Activated gamma-delta T cell treated with anti-CD3 and anti-CD28 coated beads, Interleukin-2, amount 50 U/mL, for 16 hours (primary cell): ENCODE results near the gene PRMT7.

Experiments used
- DNase-seq: peaks from one replicate; pipeline ENCODE4 v3.0.0-alpha.2; 2020; ENCODE audit warnings: low read depth

The PRMT7 gene

DNA sequence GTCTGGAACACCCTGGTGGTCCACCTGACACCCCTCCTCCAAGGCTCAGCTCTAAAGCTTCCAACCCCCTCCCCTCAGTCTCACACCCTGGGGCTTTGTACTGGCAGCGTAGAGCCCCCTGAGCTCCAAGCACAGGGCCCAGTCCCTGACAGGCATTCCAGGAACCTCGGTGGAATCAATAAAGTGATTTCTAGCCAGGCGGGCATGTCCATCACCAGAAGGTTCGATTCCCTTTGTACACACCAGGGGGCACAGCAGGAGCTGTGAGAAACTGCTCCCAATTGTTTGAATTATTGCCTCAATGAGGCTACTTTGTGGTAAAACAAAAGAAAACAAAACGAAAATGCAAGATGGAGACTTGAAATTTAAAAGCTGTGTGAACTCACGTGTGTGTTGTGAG lies 85.7 kb downstream of the PRMT7 start:
- DNase-seq, result peak; percentile 27

DNA sequence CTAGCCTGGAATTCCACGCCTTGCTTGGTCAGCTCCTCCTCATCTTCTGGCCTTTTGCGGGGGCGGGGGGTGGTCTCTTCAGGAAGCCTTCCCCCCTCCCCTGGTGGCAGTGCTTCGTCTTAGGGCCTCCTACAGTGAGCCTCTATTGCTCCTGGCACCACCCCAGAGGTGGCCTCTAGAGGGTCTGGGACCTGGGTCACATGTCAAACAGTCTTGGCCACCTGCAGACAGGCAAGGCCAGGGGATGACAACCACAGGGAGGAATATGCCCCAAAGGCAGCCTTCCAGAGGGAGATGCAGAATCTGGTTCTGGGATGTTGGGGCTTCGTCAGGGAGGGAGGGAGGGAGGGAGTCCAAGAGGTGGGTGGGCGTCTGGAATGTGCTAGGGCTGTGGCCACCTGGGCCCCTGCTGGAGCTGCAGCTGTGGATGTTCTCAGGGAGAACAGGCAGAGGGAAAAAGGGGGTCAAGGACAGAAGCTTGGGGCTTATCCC lies 86.9 kb downstream of the PRMT7 start:
- no peak for DNase-seq

DNA sequence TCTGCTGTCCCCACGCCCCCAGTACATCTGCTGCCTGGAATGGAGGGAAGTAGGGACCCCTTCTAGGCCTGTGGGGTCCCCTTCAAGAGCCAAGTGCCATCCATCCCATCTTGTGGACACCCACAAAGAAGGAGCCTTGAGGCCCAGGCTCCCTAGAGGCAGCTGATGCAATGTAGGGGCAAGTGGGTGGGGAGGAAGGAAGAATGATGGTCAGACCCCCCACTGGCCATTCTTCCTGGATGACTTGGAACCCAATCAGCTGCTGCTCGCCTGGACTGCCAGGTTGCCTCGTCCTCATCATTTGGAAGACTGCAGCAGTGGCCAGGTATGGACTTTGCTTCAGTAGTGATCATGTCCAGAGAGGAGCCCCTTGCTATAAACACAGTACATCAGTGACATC lies 88.6 kb downstream of the PRMT7 start:
- DNase-seq, result no peak

DNA sequence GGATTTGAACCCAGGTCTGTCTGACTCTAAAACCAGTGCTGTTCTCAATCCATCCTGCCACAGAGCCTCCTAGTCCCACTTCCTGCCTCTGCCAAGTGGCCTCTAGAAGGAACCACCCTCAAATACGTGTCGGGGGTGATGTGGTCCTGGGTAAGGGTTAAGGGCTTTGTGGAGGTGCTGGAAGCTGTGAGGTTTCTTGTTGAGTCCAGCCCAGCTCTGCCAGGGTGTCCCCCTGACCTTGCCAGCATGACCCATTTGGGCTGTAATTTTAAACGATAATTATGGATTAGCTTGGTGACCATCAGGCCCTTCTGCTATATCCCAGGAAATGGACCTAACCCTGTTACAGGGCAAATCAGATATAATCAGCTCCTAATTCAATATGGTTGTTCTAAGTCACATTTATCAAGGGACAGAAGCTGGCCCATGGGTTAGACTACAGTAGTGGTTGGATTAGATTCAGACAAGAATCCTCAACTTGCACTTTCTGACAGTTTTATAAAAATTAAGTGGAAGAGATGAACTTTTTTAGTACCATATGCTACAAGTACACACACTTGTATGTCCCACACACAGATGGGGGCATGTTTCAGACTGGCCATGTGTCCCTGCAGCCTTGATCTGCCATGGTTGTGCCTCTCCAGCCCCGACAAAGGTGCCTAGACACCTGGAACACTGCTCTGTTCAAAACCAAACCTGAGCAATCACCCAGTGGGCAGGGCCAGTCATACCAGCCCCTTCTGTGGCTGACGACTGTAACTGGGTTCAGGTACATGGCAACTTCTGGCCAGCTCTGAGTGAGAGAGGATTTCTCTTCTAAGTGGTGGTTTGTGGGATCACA lies 89.5 kb downstream of the PRMT7 start:
- no peak for DNase-seq

DNA sequence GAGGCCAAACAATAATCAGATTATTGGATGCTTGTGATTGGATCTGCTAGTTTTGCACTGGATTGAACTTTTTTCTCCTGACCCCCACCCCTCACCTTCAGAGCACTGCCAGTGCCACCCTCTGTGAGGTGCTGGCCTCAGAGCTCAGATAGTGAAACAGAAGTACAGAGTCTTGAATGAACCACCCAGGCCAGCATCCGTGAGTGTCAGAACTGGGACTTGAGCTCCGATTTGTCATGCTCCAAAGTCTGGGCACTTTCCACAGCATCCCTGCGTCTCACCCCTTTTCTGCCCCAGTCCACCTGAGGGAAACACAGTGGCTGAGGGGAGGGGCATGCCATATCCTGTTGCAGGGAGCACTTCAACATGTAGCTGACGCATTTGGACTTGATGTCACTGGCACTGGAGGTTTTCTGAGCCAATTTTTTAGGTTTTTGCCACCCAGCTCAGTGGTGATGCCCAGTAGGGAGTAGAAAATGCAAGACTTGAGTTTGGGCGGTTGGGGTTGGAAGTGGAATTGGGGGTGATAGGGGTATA lies 90.2 kb downstream of the PRMT7 start:
- DNase-seq, result no peak

DNA sequence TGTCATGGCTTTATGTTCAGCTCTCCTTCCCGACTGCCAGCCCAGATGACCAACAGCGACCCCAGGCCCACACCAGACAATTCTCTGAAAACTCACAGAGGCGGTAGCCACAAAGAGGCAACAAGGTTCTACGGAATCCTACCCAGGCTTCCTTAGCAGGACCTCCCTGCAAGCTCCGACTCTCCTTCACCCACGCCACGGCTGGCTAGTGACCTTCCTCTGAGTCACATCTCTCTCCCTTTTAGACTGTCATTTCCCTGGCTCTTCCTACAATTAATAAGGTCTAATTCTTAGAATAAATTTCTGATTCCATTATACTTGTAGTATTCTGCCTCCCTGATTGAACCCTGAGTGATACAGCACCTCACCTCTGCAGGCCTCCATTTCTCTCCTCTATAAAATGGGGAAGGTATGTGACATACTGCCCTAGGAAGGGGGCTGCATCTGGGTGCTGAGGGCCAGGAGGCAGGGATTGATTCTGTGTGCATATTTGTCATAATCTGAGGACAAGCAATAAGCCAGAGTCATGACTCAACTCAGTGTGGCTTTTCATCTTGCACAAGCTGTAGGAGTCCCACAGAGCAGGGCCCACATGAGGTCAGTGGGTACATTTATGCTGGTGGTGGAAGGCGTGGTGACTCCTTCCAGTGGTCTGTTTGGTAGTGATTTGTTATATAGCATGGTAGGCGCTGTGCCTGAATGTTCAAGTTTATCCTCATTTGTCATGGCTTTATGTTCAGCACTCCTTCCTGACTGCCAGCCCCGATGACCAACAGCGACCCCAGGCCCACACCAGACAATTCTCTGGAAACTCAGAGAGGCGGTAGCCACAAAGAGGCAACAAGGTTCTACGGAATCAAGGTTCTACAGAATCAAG lies 91.3 kb downstream of the PRMT7 start:
- no peak for DNase-seq

DNA sequence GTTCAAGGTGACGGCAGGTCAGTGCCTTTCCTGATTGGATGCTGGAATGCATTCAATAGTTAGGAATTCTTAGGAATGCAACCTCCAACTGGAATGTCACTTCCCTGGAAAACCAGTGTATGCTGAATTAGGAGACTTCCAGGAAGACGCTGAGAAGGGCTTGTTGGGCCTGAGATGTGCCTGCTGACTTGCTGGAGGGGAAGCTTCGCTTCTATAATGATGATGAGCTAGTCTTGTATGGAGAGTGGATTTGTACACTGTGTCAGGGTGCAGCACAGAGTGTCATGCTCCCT lies 91.9 kb downstream of the PRMT7 start:
- no peak for DNase-seq

DNA sequence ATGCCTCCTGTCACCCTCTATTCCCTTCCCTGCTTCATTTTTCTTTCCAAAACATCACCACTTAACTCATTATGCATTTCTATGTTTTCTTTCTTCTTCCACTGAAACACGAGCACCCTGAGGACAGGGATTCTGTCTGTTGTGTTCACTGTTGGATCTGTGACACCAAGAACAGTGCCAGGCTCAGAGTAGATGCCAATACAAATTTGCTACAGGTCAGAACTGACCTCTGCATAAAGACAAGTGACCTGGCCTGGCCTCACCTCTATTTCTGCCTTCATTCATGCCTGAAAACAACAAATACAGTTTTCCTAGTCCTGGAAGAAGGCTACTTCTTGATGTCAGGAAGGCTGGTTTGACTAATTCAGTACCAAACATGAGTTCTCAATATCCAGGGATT lies 92.4 kb downstream of the PRMT7 start:
- no peak for DNase-seq

DNA sequence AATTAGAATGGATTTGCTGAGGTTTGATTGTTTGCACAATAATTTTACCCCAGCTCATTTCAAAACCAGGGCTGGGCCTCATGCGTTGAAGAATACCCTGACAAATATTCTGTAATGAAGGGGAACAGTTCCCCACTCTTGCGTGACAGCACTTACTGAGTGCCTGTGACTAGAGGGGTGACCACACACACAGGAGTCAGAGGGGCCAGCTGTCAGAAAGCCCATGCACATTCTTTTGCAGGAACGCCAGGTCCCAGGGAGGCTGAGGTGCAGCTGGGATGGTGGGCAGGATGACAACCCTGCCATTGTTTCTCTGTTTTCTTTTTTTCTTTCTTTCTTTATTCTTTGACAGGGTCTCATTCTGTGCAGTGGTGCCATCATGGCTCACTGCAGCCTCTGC lies 92.9 kb downstream of the PRMT7 start:
- no peak for DNase-seq

DNA sequence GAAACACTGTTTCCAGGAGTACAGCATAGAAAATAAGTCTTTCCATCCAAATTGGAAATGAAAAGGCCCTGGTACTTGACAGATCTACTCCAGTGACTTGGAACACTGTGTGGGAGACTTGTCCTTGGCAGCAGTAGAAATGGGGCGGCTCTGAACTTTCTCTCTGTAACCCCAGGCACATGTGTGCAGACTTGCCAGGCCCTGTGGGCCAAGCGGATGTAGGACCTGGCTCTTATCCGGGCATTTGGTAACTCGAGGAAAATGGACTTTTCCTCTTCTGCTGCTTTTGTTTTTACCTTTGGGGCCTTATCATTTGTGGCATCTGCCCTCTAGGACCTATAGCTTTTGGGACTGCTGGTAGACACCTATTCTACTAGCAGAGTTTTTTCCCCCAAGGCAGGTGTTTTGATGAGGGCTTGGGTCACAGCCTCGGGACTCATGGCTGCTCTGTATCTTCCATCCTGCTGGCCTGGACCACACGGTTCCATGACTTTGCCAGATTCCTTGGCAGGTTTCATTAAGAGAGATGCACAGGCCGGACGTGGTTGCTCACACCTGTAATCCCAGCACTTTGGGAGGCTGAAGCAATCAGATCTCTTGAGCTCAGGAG lies 94.0 kb downstream of the PRMT7 start:
- no peak for DNase-seq

DNA sequence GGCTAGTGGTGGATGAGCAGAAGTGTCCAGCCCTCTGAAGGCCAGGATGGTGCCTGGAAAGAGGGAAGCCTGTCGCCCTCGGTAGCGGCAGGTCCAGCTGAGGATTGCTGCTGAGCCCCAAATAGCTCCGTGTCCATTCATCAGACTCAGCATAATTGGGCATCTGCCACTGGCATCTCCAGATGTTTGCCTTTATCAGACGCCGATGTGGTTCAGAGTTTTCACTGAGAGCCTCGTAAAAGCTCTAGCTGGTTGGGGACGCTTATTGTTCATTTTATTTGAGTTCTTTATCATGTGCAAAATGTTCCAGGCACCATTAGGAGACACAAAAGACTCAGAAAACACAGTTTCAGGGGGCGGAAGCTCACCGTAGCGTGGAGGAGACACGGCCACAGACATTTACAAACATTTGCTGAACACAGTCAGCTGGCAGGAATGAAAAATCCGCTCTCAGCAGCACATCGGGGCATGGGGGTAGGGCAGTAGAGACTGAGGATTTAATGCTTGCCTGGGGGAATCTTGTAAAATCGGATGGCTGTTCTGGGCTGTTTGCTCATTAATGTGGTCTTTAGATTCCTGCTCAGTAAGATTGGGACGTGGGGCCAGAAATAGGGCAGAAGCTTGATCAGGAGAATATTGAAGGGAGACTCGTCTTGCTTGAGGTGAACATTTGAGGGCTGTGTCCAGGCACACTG lies 95.8 kb downstream of the PRMT7 start:
- DNase-seq, result no peak
